GM18498 (cell line): ENCODE data around the gene MACROD2.

Source experiments
- ATAC-seq: cut with Tn5 transposase; IDR thresholded peaks from one replicate; pipeline ENCODE4 v1.9.1; 2021; ENCODE audit warnings: mild to moderate bottlenecking, moderate library complexity; ENCODE audit not compliant: unreplicated experiment

MACROD2 gene

DNA sequence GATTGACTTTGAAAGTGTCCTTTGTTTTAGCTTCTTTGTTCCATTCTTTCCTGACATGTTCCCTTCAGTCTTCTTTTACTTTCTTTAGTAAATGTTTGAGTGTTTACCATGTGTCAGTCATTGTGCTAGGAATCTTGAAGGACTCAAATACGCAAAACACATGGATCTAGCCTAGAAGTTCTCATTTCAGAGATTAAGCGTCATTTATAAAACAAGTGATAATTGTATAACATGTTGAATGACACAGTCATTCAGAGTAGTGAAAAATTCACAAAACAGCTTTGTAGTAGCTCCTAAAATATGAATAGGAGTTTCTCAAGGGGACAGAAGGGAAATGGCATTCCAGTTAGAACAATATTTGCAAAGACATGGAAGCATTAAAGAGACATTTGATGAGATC lies 66.9 kb downstream of the MACROD2 start:
- no peak for ATAC-seq

GRCh38 chr20:14062786-14063185 lies 67.5 kb downstream of the MACROD2 start:
- ATAC-seq = no peak

DNA sequence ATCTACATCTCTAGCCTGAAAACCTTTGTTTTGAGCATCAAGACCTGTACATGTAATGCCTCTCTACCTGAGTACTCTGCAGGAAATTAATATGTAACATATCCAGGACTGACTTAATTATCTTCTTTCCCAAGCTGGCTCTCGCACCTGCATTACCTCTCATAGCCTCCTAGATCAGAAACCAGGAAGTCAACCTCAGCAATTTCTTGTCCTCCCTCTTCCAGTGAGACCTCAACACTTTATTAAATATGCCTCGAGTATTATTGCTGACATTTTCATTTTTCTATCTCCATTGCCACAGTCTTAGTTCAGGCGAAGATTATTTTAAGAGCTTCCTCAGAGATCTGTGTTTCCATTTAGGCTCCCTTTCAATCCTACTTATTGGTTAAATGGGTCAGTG lies 69.0 kb downstream of the MACROD2 start:
- no peak for ATAC-seq

DNA sequence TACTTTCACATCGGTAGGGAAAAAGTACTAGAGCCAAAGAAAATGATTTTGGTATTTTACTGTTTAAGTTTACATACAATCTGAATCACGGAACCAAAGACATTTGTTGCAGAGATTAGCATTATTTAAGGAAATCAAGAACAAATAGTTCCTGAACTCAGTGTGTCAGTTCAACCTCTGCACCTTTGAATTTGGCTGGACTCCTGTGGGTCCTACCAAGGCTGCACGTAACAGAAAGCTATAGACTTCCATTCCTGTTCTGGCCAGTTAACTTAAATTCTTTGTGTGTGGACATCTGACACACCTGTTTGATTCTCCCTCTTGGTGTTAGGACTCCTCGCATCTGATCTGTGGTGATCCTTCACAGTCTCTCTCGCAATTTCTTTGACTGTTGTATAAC lies 69.6 kb downstream of the MACROD2 start:
- no peak for ATAC-seq

DNA sequence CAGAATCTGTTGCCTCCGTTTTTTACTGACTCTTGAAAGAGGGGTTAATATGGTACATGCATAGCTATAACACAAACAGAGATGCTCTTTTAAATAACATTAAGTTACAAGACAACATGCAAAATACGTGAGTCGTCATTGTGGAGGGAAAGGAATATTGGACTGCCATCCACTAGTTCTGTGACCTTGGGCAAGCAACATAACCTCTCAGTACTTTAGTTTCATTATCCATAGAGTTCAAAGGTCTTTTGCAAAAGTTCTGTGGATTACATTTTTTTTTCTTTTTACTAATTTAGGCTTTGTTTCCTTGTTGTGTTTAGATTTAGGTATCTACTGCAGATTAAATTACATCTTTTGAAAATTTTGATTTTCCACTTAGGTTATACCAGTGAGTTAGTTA lies 70.5 kb downstream of the MACROD2 start:
- no peak for ATAC-seq

- ATAC-seq = no peak
Measured at GRCh38 chr20:14067603-14068002, 72.3 kb downstream of the MACROD2 start.

GRCh38 chr20:14069796-14070195 lies 74.5 kb downstream of the MACROD2 start:
- ATAC-seq = no peak

- no peak for ATAC-seq
Measured at GRCh38 chr20:14093652-14094051, 98.3 kb downstream of the MACROD2 start.

DNA sequence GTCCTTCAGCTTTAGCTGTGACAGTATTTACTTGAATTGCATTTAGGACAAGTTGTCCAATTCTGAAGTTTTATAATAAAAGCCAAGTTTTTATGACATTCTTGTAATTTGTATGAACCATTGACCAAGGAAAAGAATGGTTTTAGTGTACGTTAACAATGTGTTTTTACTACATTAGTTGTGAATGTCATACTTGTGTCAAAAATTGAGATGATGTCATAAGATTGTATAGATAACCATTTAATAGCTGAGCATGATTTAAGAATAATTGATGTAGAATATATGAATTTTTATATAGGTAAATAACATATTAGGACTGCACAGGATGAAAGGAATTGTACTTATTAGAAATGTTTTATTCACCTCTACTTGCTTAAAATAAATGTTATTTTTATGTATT lies 102.9 kb downstream of the MACROD2 start:
- no peak for ATAC-seq

DNA sequence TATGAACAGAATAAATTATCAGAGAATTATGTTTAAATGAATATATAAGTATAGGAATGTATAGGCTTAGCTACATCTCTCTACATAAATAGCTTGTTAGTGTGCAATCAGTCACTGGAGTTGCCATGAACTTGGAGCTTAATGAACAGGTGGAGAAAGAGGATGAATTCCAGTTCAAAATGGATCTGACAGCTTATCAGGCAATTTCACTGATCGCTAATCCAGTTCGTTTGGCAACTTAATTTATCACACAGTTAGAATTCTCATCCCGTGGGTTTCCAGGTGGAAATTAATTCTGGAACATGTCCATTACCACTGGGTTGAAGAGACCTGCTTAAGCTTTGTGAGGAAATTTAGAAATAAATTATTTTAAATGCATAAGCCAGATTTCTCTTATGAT lies 118.1 kb downstream of the MACROD2 start:
- no peak for ATAC-seq

DNA sequence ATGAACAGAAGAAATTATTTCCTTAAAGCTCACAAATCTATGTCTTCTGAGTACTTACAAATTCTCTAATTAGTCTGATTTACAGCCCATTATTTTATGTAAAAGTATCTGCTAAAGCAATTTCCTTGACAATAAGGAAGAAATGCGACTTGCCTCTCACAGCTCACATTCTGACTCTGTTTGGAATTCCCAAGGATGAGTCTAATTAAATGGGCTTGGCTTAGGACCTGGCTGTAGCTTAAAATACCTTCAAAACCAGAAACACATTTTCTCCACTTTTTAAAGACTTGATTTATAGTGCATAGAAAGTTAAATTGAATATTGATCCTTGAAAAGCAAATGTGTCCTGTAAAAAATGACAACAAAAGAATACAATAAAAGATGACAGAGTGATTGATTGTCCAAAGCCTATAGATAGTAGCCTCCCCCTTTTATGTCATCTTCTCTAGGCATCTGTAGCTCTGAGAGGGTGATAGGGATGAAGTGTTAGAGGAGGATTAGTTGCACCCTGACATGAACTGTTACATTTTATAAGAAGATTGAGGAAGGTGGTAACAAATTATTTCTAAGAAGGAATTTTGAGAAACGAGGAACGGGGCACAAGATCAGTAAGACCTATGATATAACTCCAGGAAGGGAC lies 118.9 kb downstream of the MACROD2 start:
- ATAC-seq = no peak

- no peak for ATAC-seq
Measured at GRCh38 chr20:14116037-14116436, 120.7 kb downstream of the MACROD2 start.

DNA sequence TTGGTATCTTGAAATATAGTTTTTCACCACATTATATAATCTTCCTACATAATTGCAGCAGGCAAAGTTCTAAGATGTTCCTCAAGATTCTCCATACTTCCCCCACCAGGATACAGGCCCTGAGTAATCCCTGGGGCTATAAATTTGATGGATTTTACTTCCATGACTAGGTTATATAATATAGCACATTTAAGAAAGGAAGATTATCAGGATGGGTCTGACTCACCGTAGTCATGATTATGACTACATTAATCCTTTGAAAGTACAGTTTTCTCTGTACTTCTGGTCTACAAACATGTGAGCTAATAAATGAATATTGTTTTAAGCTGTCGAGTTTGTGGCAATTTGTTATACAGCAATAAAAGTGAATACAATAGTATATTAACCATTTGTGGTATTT lies 122.5 kb downstream of the MACROD2 start:
- no peak for ATAC-seq

- no peak for ATAC-seq
Measured at GRCh38 chr20:14126856-14127255, 131.5 kb downstream of the MACROD2 start.

DNA sequence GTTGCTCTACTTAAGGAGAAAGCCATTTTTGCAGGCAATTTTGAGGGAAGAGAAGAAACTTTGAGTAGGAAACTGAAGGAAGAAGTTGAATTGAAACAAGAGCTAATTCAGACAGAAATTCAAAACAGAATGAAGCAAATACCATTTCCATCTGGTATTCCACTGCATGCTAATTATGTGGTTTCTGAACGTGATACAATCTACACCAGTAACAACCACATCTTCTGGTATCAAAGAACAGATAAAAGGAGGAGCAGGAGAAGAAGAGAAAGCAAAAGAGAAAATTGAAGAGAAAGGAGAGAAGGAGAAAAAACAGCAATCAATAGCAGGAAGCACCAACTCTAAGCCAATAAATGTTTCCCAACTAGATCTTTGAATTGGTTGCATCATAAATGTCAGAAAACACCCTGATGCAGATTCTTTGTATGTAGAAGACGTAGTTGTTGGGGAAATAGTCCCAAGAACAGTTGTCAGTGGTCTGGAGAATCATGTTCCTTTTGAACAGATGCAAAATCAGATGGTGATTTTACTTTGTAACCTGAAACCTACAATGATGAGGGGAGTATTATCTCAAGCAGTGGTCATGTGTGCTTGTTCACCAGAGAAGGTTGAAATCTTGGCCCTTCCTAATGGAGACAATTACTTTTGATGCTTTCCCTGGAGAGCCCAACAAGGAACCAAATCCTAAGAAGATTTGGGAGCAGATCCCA lies 132.4 kb downstream of the MACROD2 start:
- no peak for ATAC-seq

DNA sequence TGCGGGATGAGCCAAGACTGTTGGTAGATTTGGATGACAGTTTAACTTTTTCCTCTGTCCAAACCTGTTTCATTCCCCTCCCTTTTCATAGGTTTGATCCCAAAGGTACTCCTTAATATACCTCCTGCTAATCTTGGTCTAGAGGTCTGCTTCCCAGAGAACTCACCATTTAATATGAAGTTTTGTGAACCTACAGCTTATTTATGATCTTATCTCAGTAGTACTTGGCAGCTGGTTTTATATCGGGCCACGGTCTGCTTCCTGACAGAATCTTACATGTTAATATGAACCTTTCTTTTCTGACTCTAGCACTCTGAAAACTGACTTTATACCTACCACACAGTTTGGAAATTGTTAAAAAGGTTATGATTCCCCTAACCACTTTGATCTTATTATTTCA lies 138.7 kb downstream of the MACROD2 start:
- ATAC-seq = no peak

DNA sequence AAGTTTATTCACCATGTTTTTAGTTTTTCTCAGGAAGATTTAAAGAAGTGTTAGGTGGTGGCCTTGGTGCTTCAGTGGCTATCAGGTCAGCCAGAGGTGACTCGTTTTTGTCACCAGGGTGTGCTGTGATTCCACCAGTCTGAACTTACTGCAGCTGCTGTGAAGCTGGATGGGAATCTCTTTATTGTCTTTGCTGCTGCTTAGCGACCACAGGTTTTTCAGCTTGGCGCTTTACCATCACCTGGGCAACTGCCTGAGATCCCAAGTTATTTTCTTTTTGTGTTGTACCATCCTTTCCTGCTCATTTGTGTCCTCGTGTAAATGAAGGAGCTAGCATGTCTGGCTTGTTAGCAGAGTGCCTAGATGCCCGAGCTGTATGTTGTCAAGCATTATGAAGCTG lies 146.9 kb downstream of the MACROD2 start:
- no peak for ATAC-seq

DNA sequence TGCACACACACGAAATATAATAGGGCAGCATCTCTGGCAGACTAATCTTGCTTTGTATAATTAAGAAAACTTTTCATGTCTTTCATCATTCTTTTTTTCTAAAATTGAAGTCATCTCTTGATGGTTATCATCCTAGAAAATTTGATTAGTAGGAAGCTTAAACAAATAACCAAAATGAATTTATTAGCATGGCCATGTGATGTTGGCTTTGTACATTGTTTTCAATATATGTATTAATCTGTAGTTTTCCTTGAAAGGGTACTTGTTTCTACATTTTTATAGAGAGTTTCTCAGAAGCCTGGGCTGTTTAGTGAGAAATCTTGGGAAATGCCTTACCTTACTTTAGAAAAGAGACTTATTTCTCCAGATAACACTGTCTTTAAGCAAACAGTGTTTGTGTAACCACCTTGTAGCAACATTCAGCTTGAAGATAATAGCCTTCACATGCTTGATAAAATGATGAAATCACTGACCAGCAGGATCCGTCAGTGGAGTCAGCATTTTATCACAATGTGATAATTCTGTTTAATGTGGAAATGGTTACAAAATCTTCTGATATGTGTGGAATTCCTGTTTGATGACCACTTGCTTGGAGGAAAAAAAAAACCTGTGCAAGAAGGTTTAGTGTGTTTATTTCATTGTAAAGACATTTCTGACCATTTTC lies 147.8 kb downstream of the MACROD2 start:
- ATAC-seq = no peak

DNA sequence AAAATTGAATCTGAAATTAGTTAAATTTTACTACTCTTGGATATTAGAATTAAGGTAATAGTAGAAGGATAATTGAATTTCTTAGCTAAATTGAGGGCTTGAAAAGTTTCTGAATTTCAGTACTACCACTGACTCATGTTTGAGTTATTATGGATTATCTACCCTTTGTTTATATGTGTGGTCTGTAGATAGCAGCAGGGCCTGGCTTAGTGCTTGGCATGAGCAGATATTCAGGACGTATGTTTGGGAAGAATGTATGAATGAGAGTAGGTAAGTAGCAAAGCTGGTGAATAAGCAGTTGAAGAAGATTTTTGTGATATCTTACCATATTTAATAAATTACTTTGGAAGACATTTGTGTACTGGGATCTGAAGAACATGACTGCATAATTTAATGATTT lies 152.7 kb downstream of the MACROD2 start:
- no peak for ATAC-seq

DNA sequence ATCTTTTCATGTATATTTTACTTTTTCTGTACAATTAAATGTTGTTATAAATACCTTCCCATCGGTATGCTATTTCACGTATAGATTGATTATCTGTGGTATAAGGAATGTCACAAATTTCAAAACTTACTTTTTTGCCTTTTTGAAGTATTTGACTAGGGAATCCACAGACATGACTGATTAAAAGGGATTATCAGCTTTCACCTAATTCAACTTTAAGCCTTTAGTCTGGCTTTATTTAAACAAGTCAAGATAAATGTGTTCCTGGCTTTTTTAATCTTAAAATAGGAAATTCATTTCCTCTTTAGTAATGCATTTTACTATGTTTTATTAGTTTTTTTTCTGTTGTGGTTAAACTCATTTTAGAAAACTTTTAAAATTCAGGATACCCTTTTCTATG lies 160.0 kb downstream of the MACROD2 start:
- no peak for ATAC-seq

- ATAC-seq = no peak
Measured at GRCh38 chr20:14178528-14178927, 183.2 kb downstream of the MACROD2 start.

GRCh38 chr20:14178952-14179351 lies 183.6 kb downstream of the MACROD2 start:
- no peak for ATAC-seq
